Activated CD4-positive, alpha-beta memory T cell treated with anti-CD3 and anti-CD28 coated beads, Interleukin-2, amount 10 ng/mL, durations not matched to agents 7 days and 5 days (primary cell): ENCODE measurements around the gene AMDHD2. TPM values are rescaled to one million over a fixed set of nuclear protein-coding genes. Genes with fewer than 3 reads are reported as not detected.

Experiments used
- CTCF ChIA-PET: fragments of 350-600 bp; sonication (Branson Sonifier 250); formaldehyde crosslinking; loops from one replicate; lab custom pipeline; 2021; ENCODE audit warnings: antibody characterized with exemption, inconsistent platforms; lab: Charles Lee
- POLR2A ChIA-PET: fragments of 350-600 bp; sonication (Branson Sonifier 250); formaldehyde crosslinking; loops from one replicate; lab custom pipeline; 2021; ENCODE audit warnings: antibody characterized with exemption; lab: Charles Lee
- DNase-seq: peaks from one replicate; pipeline ENCODE4 v3.0.0-alpha.2; 2020
- H3K27ac Mint-ChIP-seq: one replicate; pipeline ENCODE4 v1.8.0; 2021; ENCODE audit warnings: mild to moderate bottlenecking, mixed read lengths
- H3K27me3 Mint-ChIP-seq: one replicate; pipeline ENCODE4 v1.8.0; 2021; ENCODE audit warnings: mixed read lengths
- H3K36me3 Mint-ChIP-seq: one replicate; pipeline ENCODE4 v1.8.0; 2021; ENCODE audit warnings: low read depth, mixed read lengths
- H3K4me1 Mint-ChIP-seq: one replicate; pipeline ENCODE4 v1.8.0; 2021; ENCODE audit warnings: mixed read lengths
- H3K4me3 Mint-ChIP-seq: one replicate; pipeline ENCODE4 v1.8.0; 2021; ENCODE audit warnings: mild to moderate bottlenecking, mixed read lengths
- H3K9me3 Mint-ChIP-seq: one replicate; pipeline ENCODE4 v1.8.0; 2021; ENCODE audit warnings: mixed read lengths
- total RNA-seq, 2 experiments: library from RNA; stranded (reverse); gene quantifications; one replicate each; pipeline ENCODE4 v1.2.3, GENCODE V29; 2021

The AMDHD2 gene
- total RNA-seq, 2 experiments from 2014 or later: 51.6 to 55.5 TPM

GRCh38 chr16:2516391-2517240 is 3.6 kb upstream of the AMDHD2 start:
- peaks cover 68% of the 10 kb centered on the region for H3K4me1 Mint-ChIP-seq
- H3K36me3 Mint-ChIP-seq: peaks cover 24% of the 10 kb centered on the region
- peak overlapping the region; percentile 10 for H3K4me3 Mint-ChIP-seq
- no peak for DNase-seq
- CTCF ChIA-PET: interaction anchor here (1.1 kb wide), 1 partner anchor 28 kb away, joined by 4 read pairs; no protein-coding TSS in a partner anchor
- no peaks in the 10 kb centered on the region for H3K9me3 Mint-ChIP-seq
- peak overlapping the region; percentile 90 for H3K27ac Mint-ChIP-seq
- no peaks in the 10 kb centered on the region for H3K27me3 Mint-ChIP-seq
- POLR2A ChIA-PET: interaction anchor here (1.7 to 3.5 kb wide), 2 partner anchors 21 to 362 kb away, joined by 3 to 16 read pairs; partner anchors contain the start of genes PDPK1 and TRAF7

GRCh38 chr16:2517954-2518605 is 2.1 kb upstream of the AMDHD2 start:
- Mint-ChIP-seq H3K36me3 (peaks cover 25% of the 10 kb centered on the region), H3K9me3 (no peaks in the 10 kb centered on the region), H3K27ac (no peak overlapping the region), H3K27me3 (no peaks in the 10 kb centered on the region), H3K4me1 (peaks cover 62% of the 10 kb centered on the region), H3K4me3 (no peak overlapping the region)
- no peak for DNase-seq
- CTCF ChIA-PET: no interaction called here
- POLR2A ChIA-PET: interaction anchor here (0.9 to 3.7 kb wide), 2 partner anchors 14 to 89 kb away, joined by 3 to 67 read pairs; partner anchors contain the start of genes CCNF and CEMP1

- POLR2A ChIA-PET: interaction anchor here (0.9 to 3.7 kb wide), 6 partner anchors 13 to 259 kb away, joined by 3 to 67 read pairs (median 6); partner anchors contain the start of genes CCNF, CEMP1, PDPK1 and TBC1D24
- no peak for DNase-seq
- peaks cover 31% of the 10 kb centered on the region for H3K36me3 Mint-ChIP-seq
- H3K4me1 Mint-ChIP-seq: peaks cover 58% of the 10 kb centered on the region
- H3K27ac Mint-ChIP-seq: peak overlapping the region; percentile 86
- CTCF ChIA-PET: interaction anchor here (1.3 to 1.5 kb wide), 2 partner anchors 18 to 59 kb away, joined by 4 to 7 read pairs; partner anchors contain the start of genes PDPK1 and TEDC2
- H3K9me3 Mint-ChIP-seq: no peaks in the 10 kb centered on the region
- H3K4me3 Mint-ChIP-seq: peak overlapping the region; percentile 69
- H3K27me3 Mint-ChIP-seq: no peaks in the 10 kb centered on the region
Measured at GRCh38 chr16:2518823-2519710, 1.1 kb upstream of the AMDHD2 start.

- ChIA-PET CTCF (interaction anchor here (0.7 to 1.6 kb wide), 6 partner anchors 13 to 305 kb away, joined by 3 to 7 read pairs (median 4); partner anchors contain the start of genes ECI1, PDPK1, PGP and TEDC2), POLR2A (interaction anchor here (0.6 to 3.7 kb wide), 11 partner anchors 9 to 267 kb away, joined by 3 to 67 read pairs (median 4); partner anchors contain the start of genes CEMP1, PDPK1 and TBC1D24)
- H3K27ac Mint-ChIP-seq: peak overlapping the region; percentile 86
- DNase-seq: no peak
- peak overlapping the region; percentile 69 for H3K4me3 Mint-ChIP-seq
- peaks cover 34% of the 10 kb centered on the region for H3K36me3 Mint-ChIP-seq
- H3K27me3 Mint-ChIP-seq: no peaks in the 10 kb centered on the region
- H3K4me1 Mint-ChIP-seq: peaks cover 56% of the 10 kb centered on the region
- no peaks in the 10 kb centered on the region for H3K9me3 Mint-ChIP-seq
Measured at GRCh38 chr16:2519711-2520080, 475 bp upstream of the AMDHD2 start.

GRCh38 chr16:2520784-2521531 is 787 bp downstream of the AMDHD2 start:
- peak overlapping the region; percentile 92 for H3K27ac Mint-ChIP-seq
- peak overlapping the region; percentile 84 for H3K4me3 Mint-ChIP-seq
- H3K36me3 Mint-ChIP-seq: peaks cover 36% of the 10 kb centered on the region
- peak; percentile 75 for DNase-seq
- CTCF ChIA-PET: interaction anchor here (0.8 to 1.6 kb wide), 6 partner anchors 12 to 306 kb away, joined by 3 to 7 read pairs (median 4); partner anchors contain the start of genes ECI1, PDPK1, PGP and TEDC2
- H3K9me3 Mint-ChIP-seq: no peaks in the 10 kb centered on the region
- no peaks in the 10 kb centered on the region for H3K27me3 Mint-ChIP-seq
- POLR2A ChIA-PET: interaction anchor here (0.9 to 3.7 kb wide), 13 partner anchors 8 to 513 kb away, joined by 3 to 67 read pairs (median 4); partner anchors contain the start of genes CEMP1, PDPK1, TBC1D24 and TEDC2
- peaks cover 44% of the 10 kb centered on the region for H3K4me1 Mint-ChIP-seq

GRCh38 chr16:2523801-2524231 is 3.6 kb downstream of the AMDHD2 start:
- Mint-ChIP-seq H3K9me3 (no peaks in the 10 kb centered on the region), H3K27ac (no peak overlapping the region), H3K27me3 (no peaks in the 10 kb centered on the region), H3K4me3 (no peak overlapping the region), H3K36me3 (peaks cover 38% of the 10 kb centered on the region), H3K4me1 (peaks cover 22% of the 10 kb centered on the region)
- ChIA-PET CTCF (no interaction called here), POLR2A (interaction anchor here (0.9 to 2.0 kb wide), 4 partner anchors 8 to 14 kb away, joined by 3 to 5 read pairs (median 4); partner anchors contain the start of genes ATP6V0C and PDPK1)
- DNase-seq: no peak

- DNase-seq: no peak
- Mint-ChIP-seq H3K4me3 (no peak overlapping the region), H3K4me1 (peaks cover 17% of the 10 kb centered on the region), H3K36me3 (peaks cover 34% of the 10 kb centered on the region), H3K27ac (no peak overlapping the region), H3K9me3 (no peaks in the 10 kb centered on the region), H3K27me3 (no peaks in the 10 kb centered on the region)
- ChIA-PET POLR2A (interaction anchor here (0.9 to 2.0 kb wide), 4 partner anchors 8 to 13 kb away, joined by 3 to 5 read pairs (median 4); partner anchors contain the start of genes ATP6V0C and PDPK1), CTCF (no interaction called here)
Measured at GRCh38 chr16:2524339-2524938, 4.3 kb downstream of the AMDHD2 start.

GRCh38 chr16:2526135-2526534 is 6.0 kb downstream of the AMDHD2 start:
- POLR2A ChIA-PET: no interaction called here
- no peak overlapping the region for H3K27ac Mint-ChIP-seq
- CTCF ChIA-PET: no interaction called here

DNA sequence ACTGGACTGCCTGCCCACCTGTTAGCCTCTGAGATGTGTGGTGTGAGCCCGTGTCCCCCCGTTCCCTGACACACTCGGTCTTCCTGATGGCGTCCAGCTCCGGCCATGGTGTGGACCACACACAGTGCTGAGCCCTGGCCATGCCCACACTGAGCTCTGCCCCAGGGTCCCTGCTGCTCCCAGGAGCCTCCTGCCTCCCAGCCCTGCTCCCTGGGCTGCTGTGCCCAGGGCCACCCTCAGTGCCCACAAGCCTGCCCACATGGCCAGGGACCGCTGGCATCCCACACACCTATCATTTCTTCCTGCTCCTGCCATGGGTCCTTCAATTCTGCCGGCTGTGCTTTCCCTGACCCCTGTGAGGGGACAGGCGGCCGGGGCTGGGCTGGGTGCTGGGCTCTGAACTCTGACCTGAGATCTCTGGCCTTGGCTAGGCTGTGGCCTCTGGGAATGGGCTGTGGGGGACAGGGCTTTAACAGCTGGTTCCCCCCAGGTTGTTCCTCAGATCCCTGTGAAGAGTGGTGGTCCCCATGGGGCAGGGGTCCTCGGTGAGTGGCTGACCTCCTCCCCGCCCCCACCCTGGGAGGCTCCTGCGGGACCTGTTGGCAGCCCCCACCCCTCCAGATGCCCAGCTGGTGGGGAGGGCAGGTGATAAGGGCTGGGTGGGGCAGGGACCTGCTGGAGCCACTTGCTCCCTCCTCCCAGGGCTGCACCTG is 7.1 kb downstream of the AMDHD2 start:
- no peaks in the 10 kb centered on the region for H3K9me3 Mint-ChIP-seq

More at GRCh38 chr16:2526135-2526534, 6.0 kb downstream of the AMDHD2 start:
- H3K9me3 Mint-ChIP-seq: no peaks in the 10 kb centered on the region
- peaks cover 24% of the 10 kb centered on the region for H3K36me3 Mint-ChIP-seq
- no peak overlapping the region for H3K4me3 Mint-ChIP-seq
- no peaks in the 10 kb centered on the region for H3K27me3 Mint-ChIP-seq
- H3K4me1 Mint-ChIP-seq: peaks cover 11% of the 10 kb centered on the region
- no peak for DNase-seq

GRCh38 chr16:2527784-2528100 is 7.6 kb downstream of the AMDHD2 start:
- H3K4me3 Mint-ChIP-seq: no peak overlapping the region
- H3K4me1 Mint-ChIP-seq: peaks cover 14% of the 10 kb centered on the region
- DNase-seq: no peak
- peaks cover 21% of the 10 kb centered on the region for H3K36me3 Mint-ChIP-seq
- ChIA-PET POLR2A (no interaction called here), CTCF (no interaction called here)
- H3K9me3 Mint-ChIP-seq: no peaks in the 10 kb centered on the region
- H3K27ac Mint-ChIP-seq: no peak overlapping the region
- no peaks in the 10 kb centered on the region for H3K27me3 Mint-ChIP-seq

More for the DNA sequence above, 7.1 kb downstream of the AMDHD2 start:
- peaks cover 21% of the 10 kb centered on the region for H3K36me3 Mint-ChIP-seq
- no peak for DNase-seq
- H3K27ac Mint-ChIP-seq: no peak overlapping the region
- POLR2A ChIA-PET: no interaction called here
- H3K4me3 Mint-ChIP-seq: no peak overlapping the region
- H3K27me3 Mint-ChIP-seq: no peaks in the 10 kb centered on the region
- H3K4me1 Mint-ChIP-seq: peaks cover 11% of the 10 kb centered on the region
- CTCF ChIA-PET: no interaction called here
